ENCODE results near the gene TMUB1.
A peak's percentile ranks its signal among the peaks of the same experiment; 100 is the strongest.

The TMUB1 gene

GRCh38 chr7:151091988-151092387 is 8.7 kb upstream of the TMUB1 start:
- Histone ChIP-seq H4K20me1 (peaks cover 78 to 97% (median 89%) of the 10 kb centered on the region in 11 experiments), H3K4me2 (peak overlapping the region in 8 of 11 experiments; percentile 7 to 100 (median 28); a peak in 10 of 22 replicates), H3K27ac (no peak overlapping the region), H3K27me3 (peaks cover 0 to 31% (median 19%) of the 10 kb centered on the region in 11 experiments; a peak in 17 of 22 replicates), H3K9me3 (replicated peaks in 1 of 11) (no peaks in the 10 kb centered on the region), H3K4me1 (peaks cover 77 to 92% (median 80%) of the 10 kb centered on the region in 10 experiments), H3K36me3 (peaks cover 0 to 39% (median 5%) of the 10 kb centered on the region in 11 experiments; a peak in 11 of 22 replicates), H3K9ac (0 out of 22 replicates have a peak overlapping the region, but pooled peaks of 1 of the 11 experiments have one; percentile 91), H3K4me3 (no peak overlapping the region)
- TF ChIP-seq Cebpa-rat (IDR thresholded peaks at IDR 0.05): no peak

GRCh38 chr7:151091431-151091830 is 8.1 kb upstream of the TMUB1 start:
- TF ChIP-seq Cebpa-rat (IDR thresholded peaks at IDR 0.05): no peak
- peaks cover 0 to 33% (median 22%) of the 10 kb centered on the region in 11 experiments; a peak in 17 of 22 replicates for H3K27me3 ChIP-seq
- peaks cover 0 to 34% (median 3%) of the 10 kb centered on the region in 11 experiments; a peak in 11 of 22 replicates for H3K36me3 ChIP-seq
- peak overlapping the region in 2 of 11 experiments; percentile 90 to 91; a peak in 2 of 22 replicates for H3K9ac ChIP-seq
- H3K4me3 ChIP-seq: no peak overlapping the region
- peaks cover 72 to 91% (median 79%) of the 10 kb centered on the region in 10 experiments for H3K4me1 ChIP-seq
- peaks cover 74 to 97% (median 85%) of the 10 kb centered on the region in 11 experiments for H4K20me1 ChIP-seq
- H3K4me2 ChIP-seq: peak overlapping the region in 4 of 11 experiments; percentile 4 to 100 (median 96); a peak in 6 of 22 replicates
- H3K27ac ChIP-seq: no peak overlapping the region
- no peaks in the 10 kb centered on the region for H3K9me3 ChIP-seq (replicated peaks in 1 of 11)

GRCh38 chr7:151091003-151091402 is 7.7 kb upstream of the TMUB1 start:
- H3K36me3 ChIP-seq: peaks cover 0 to 31% (median 3%) of the 10 kb centered on the region in 11 experiments; a peak in 11 of 22 replicates
- H3K27me3 ChIP-seq: peaks cover 0 to 35% (median 23%) of the 10 kb centered on the region in 11 experiments; a peak in 17 of 22 replicates
- TF ChIP-seq Cebpa-rat (IDR thresholded peaks at IDR 0.05): no peak
- H3K27ac ChIP-seq: peak overlapping the region in 1 of 11 experiments; percentile 92; a peak in 1 of 22 replicates
- H4K20me1 ChIP-seq: peaks cover 70 to 92% (median 81%) of the 10 kb centered on the region in 11 experiments
- peak overlapping the region in 4 of 11 experiments; percentile 4 to 100 (median 96); a peak in 6 of 22 replicates for H3K4me2 ChIP-seq
- H3K4me1 ChIP-seq: peaks cover 68 to 87% (median 77%) of the 10 kb centered on the region in 10 experiments
- H3K4me3 ChIP-seq: no peak overlapping the region
- peak overlapping the region in 2 of 11 experiments; percentile 90 to 91; a peak in 3 of 22 replicates for H3K9ac ChIP-seq
- no peaks in the 10 kb centered on the region for H3K9me3 ChIP-seq (replicated peaks in 1 of 11)

- Histone ChIP-seq H3K27me3 (peaks cover 0 to 44% (median 32%) of the 10 kb centered on the region in 11 experiments; a peak in 18 of 22 replicates), H3K36me3 (peaks cover 0 to 30% (median 3%) of the 10 kb centered on the region in 11 experiments; a peak in 11 of 22 replicates), H3K4me3 (peak overlapping the region in 6 of 10 experiments; percentile 73 to 98 (median 77); a peak in 13 of 20 replicates), H4K20me1 (peaks cover 61 to 83% (median 72%) of the 10 kb centered on the region in 11 experiments), H3K4me2 (peak overlapping the region; percentile 94 to 100 (median 99)), H3K27ac (peak overlapping the region in 9 of 11 experiments; percentile 72 to 92 (median 78); a peak in 17 of 22 replicates), H3K9ac (peak overlapping the region; percentile 78 to 91 (median 85); a peak in 21 of 22 replicates), H3K9me3 (replicated peaks in 1 of 11) (no peaks in the 10 kb centered on the region), H3K4me1 (peaks cover 66 to 88% (median 77%) of the 10 kb centered on the region in 10 experiments)
- TF ChIP-seq Cebpa-rat (IDR thresholded peaks at IDR 0.05): no peak
Measured at GRCh38 chr7:151089893-151090730, 6.8 kb upstream of the TMUB1 start.

GRCh38 chr7:151088856-151089699 is 5.8 kb upstream of the TMUB1 start:
- peaks cover 66 to 88% (median 75%) of the 10 kb centered on the region in 10 experiments for H3K4me1 ChIP-seq
- H3K36me3 ChIP-seq: peaks cover 0 to 26% (median 3%) of the 10 kb centered on the region in 11 experiments; a peak in 11 of 22 replicates
- peak overlapping the region; percentile 78 to 91 (median 85) for H3K9ac ChIP-seq
- H3K9me3 ChIP-seq (replicated peaks in 1 of 11): no peaks in the 10 kb centered on the region
- H4K20me1 ChIP-seq: peaks cover 51 to 73% (median 62%) of the 10 kb centered on the region in 11 experiments
- TF ChIP-seq Cebpa-rat (IDR thresholded peaks at IDR 0.05): no peak
- H3K27ac ChIP-seq: peak overlapping the region; percentile 72 to 92 (median 78)
- peaks cover 0 to 55% (median 42%) of the 10 kb centered on the region in 11 experiments; a peak in 18 of 22 replicates for H3K27me3 ChIP-seq
- H3K4me2 ChIP-seq: peak overlapping the region; percentile 94 to 100 (median 99)
- peak overlapping the region; percentile 71 to 98 (median 76) for H3K4me3 ChIP-seq

- Histone ChIP-seq H3K36me3 (peaks cover 0 to 18% (median 3%) of the 10 kb centered on the region in 11 experiments; a peak in 11 of 22 replicates), H3K4me3 (peak overlapping the region; percentile 71 to 98 (median 76)), H4K20me1 (peaks cover 42 to 65% (median 53%) of the 10 kb centered on the region in 11 experiments), H3K9ac (peak overlapping the region; percentile 78 to 91 (median 85)), H3K27me3 (peaks cover 0 to 59% (median 48%) of the 10 kb centered on the region in 11 experiments; a peak in 18 of 22 replicates), H3K4me2 (peak overlapping the region; percentile 94 to 100 (median 99)), H3K27ac (peak overlapping the region; percentile 72 to 92 (median 78)), H3K9me3 (replicated peaks in 1 of 11) (no peaks in the 10 kb centered on the region), H3K4me1 (peaks cover 64 to 87% (median 74%) of the 10 kb centered on the region in 10 experiments)
- TF ChIP-seq Cebpa-rat (IDR thresholded peaks at IDR 0.05): no peak
Measured at GRCh38 chr7:151088019-151088855, 4.9 kb upstream of the TMUB1 start.

DNA sequence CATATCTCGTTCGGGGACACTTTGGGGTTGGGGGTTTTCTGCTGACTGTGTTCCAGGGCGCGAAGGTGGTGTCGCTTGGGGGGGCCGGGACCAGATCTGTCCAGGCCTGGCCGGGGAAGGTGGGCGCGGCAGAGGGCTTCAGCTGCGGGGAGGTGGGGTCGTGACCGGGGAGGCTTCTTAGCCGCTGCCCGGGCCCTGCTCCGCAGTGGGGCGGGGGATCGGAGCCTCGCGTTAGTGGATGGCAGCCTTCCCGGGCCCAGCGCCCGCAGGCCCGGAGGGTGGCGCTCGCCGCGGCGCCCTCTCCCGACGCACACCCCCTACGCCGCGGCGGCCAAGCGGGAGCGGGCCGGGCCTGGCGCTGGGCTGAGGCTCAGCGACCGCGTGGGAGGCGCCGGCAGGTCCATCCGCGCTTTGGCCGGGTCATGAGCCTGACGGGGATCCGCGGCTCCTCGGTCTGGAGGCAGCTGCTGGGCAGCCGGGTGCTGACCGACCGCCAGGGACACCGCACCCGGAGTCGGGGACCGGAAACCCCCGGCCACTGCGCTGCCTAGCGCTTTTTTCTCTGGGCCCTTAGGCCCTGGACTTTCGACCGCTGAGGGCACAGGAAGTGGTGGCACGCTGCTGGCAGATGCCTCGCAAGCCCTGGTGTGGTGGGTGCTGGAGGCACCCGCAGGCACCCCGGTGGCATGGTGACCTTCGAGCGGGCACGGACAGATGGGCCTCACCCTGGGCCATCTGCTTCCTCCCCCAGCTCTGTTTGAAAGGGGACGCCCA is 4.1 kb upstream of the TMUB1 start:
- Histone ChIP-seq H3K9ac (peak overlapping the region; percentile 78 to 91 (median 85)), H3K4me2 (peak overlapping the region; percentile 94 to 100 (median 99)), H3K27ac (peak overlapping the region; percentile 72 to 92 (median 78)), H3K27me3 (peaks cover 0 to 59% (median 48%) of the 10 kb centered on the region in 11 experiments; a peak in 18 of 22 replicates), H4K20me1 (peaks cover 34 to 58% (median 45%) of the 10 kb centered on the region in 11 experiments), H3K4me1 (peaks cover 58 to 82% (median 69%) of the 10 kb centered on the region in 10 experiments), H3K36me3 (peaks cover 0 to 11% (median 0%) of the 10 kb centered on the region in 11 experiments; a peak in 11 of 22 replicates), H3K9me3 (replicated peaks in 1 of 11) (no peaks in the 10 kb centered on the region), H3K4me3 (peak overlapping the region; percentile 71 to 98 (median 76))
- TF ChIP-seq Cebpa-rat (IDR thresholded peaks at IDR 0.05): no peak
